Body of pancreas (tissue), 4 donors: Measurements from ENCODE around the gene ZNF497.

Experiments
- POLR2A ChIP-seq, 3 donors: fragments of 450-650 bp; IDR thresholded peaks; one replicate each; pipeline ENCODE4 v1.6.1; 2016; ENCODE audit warnings: antibody characterized with exemption in 3 of 3, mild to moderate bottlenecking in 2 of 3
- TF ChIP-seq, protein P1 (sequence below), 7 experiments: fragments of 450-650 bp in 4 of 7; fragments of 200-600 bp in 3 of 7; sonication (generic) in 3 of 7; IDR thresholded peaks; one replicate each; pipeline ENCODE4 v1.5.1; 2016 to 2019; ENCODE audit warnings: antibody characterized with exemption in 7 of 7

DNA sequence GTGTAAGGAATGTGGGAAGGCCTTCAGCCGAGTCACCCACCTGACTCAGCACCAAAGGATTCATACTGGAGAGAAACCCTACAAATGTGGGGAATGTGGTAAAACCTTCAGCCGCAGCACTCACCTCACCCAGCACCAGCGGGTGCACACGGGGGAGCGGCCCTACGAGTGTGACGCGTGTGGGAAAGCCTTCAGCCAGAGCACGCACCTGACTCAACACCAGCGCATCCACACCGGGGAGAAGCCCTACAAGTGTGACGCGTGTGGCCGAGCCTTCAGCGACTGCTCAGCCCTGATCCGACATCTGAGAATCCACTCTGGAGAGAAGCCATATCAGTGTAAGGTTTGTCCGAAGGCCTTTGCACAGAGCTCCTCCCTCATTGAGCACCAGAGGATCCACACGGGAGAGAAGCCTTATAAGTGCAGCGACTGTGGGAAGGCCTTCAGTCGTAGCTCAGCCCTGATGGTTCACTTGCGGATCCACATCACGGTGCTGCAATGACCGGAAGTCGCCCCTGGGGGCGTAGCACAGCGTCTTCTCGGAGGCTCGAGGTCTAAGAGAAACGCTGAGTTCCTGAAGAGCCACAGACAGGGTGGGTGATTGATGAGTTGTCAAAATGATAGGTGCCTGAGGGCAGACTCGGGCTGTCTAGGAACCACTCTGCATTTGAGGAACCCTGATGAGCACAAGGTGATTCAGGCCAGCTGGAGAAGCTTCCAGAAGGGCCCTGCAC is 23.6 kb downstream of the ZNF497 start:
- TF ChIP-seq POLR2A (IDR thresholded peaks at IDR 0.05) = no peak
- TF ChIP-seq, protein P1, sequence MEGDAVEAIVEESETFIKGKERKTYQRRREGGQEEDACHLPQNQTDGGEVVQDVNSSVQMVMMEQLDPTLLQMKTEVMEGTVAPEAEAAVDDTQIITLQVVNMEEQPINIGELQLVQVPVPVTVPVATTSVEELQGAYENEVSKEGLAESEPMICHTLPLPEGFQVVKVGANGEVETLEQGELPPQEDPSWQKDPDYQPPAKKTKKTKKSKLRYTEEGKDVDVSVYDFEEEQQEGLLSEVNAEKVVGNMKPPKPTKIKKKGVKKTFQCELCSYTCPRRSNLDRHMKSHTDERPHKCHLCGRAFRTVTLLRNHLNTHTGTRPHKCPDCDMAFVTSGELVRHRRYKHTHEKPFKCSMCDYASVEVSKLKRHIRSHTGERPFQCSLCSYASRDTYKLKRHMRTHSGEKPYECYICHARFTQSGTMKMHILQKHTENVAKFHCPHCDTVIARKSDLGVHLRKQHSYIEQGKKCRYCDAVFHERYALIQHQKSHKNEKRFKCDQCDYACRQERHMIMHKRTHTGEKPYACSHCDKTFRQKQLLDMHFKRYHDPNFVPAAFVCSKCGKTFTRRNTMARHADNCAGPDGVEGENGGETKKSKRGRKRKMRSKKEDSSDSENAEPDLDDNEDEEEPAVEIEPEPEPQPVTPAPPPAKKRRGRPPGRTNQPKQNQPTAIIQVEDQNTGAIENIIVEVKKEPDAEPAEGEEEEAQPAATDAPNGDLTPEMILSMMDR (IDR thresholded peaks at IDR 0.05) = no peak
